Measurements from ENCODE around the gene IFT172. TPM values are rescaled to one million over a fixed set of nuclear protein-coding genes. Genes with fewer than 3 reads are reported as not detected.
A peak's percentile ranks its signal among the peaks of the same experiment; 100 is the strongest.

The IFT172 gene
- total and polyA plus RNA-seq, 3 experiments from 2014 or later = 5.3 to 13.8 (median 12.0) TPM

- peaks cover 0 to 2% of the 10 kb centered on the region in 2 donors for H3K27me3 Mint-ChIP-seq
- H3K9me3 Mint-ChIP-seq = no peaks in the 10 kb centered on the region
- H3K27ac Mint-ChIP-seq = peak overlapping the region in 4 of 8 donors; percentile 23 to 73 (median 57)
- Histone ChIP-seq H3K4me3 (ENCODE audit: low read length) (no peak overlapping the region), H3K4me1 (ENCODE audit: insufficient read depth, low read length) (no peaks in the 10 kb centered on the region), H3K27me3 (ENCODE audit: insufficient read depth, low read length, poor library complexity, severe bottlenecking) (no peaks in the 10 kb centered on the region), H3K36me3 (ENCODE audit: insufficient read depth, low read length) (peaks cover 13% of the 10 kb centered on the region), H3K9me3 (ENCODE audit: low read length) (no peaks in the 10 kb centered on the region), H3K27ac (ENCODE audit: low read depth, low read length) (no peak overlapping the region)
- H3K36me3 Mint-ChIP-seq = peaks cover 3 to 65% (median 23%) of the 10 kb centered on the region in 3 donors
- CTCF ChIA-PET = no interaction called here
- peaks cover 0 to 4% (median 2%) of the 10 kb centered on the region in 3 donors for H3K4me1 Mint-ChIP-seq
- no peak for DNase-seq
- no peak overlapping the region for H3K4me3 Mint-ChIP-seq
- POLR2A ChIA-PET = no interaction called here
Observed at GRCh38 chr2:27445615-27446014, 43.9 kb downstream of the IFT172 start.

GRCh38 chr2:27445155-27445554, 44.4 kb downstream of the IFT172 start:
- CTCF ChIA-PET = no interaction called here

GRCh38 chr2:27442920-27443282, 46.6 kb downstream of the IFT172 start:
- H3K27ac Mint-ChIP-seq = peak overlapping the region in 3 of 8 donors; percentile 49 to 80 (median 80)
- no peak overlapping the region for H3K27ac ChIP-seq (ENCODE audit: low read depth, low read length)
- CTCF ChIA-PET = interaction anchor here (1.0 kb wide), 1 partner anchor 13 kb away, joined by 4 read pairs; no protein-coding TSS in a partner anchor

More at GRCh38 chr2:27445155-27445554, 44.4 kb downstream of the IFT172 start:
- H3K4me1 Mint-ChIP-seq = peaks cover 0 to 4% (median 2%) of the 10 kb centered on the region in 3 donors
- no peak overlapping the region for H3K4me3 ChIP-seq (ENCODE audit: low read length)
- H3K4me3 Mint-ChIP-seq = no peak overlapping the region
- H3K27ac Mint-ChIP-seq = peak overlapping the region in 3 of 8 donors; percentile 29 to 73 (median 41)
- H3K27me3 ChIP-seq (ENCODE audit: insufficient read depth, low read length, poor library complexity, severe bottlenecking) = no peaks in the 10 kb centered on the region
- H3K36me3 Mint-ChIP-seq = peaks cover 8 to 69% (median 27%) of the 10 kb centered on the region in 3 donors
- H3K4me1 ChIP-seq (ENCODE audit: insufficient read depth, low read length) = no peaks in the 10 kb centered on the region
- POLR2A ChIA-PET = no interaction called here
- H3K9me3 Mint-ChIP-seq = no peaks in the 10 kb centered on the region
- H3K9me3 ChIP-seq (ENCODE audit: low read length) = no peaks in the 10 kb centered on the region
- peaks cover 0 to 2% of the 10 kb centered on the region in 2 donors for H3K27me3 Mint-ChIP-seq
- H3K36me3 ChIP-seq (ENCODE audit: insufficient read depth, low read length) = peaks cover 18% of the 10 kb centered on the region
- no peak overlapping the region for H3K27ac ChIP-seq (ENCODE audit: low read depth, low read length)
- no peak for DNase-seq

GRCh38 chr2:27441958-27442919, 47.3 kb downstream of the IFT172 start, which contains the start of gene KRTCAP3:
KRTCAP3 (plus strand) TSS chr2:27442381; CDS start chr2:27442413, 32 bp downstream.
- H3K4me3 Mint-ChIP-seq = peak within 1 kb of the TSS in 2 of 7 donors; percentile 4 to 49
- H3K27me3 Mint-ChIP-seq = peaks cover 0 to 2% of the 10 kb centered on the region in 2 donors
- peaks cover 39% of the 10 kb centered on the region for H3K36me3 ChIP-seq (ENCODE audit: insufficient read depth, low read length)
- ChIA-PET POLR2A (no interaction called here), CTCF (interaction anchor here (0.9 to 2.1 kb wide), 3 partner anchors 10 to 12 kb away, joined by 3 to 6 read pairs (median 4); no protein-coding TSS in a partner anchor)
- H3K4me1 ChIP-seq (ENCODE audit: insufficient read depth, low read length) = no peaks in the 10 kb centered on the region
- no peaks in the 10 kb centered on the region for H3K9me3 Mint-ChIP-seq
- H3K27me3 ChIP-seq (ENCODE audit: insufficient read depth, low read length, poor library complexity, severe bottlenecking) = no peaks in the 10 kb centered on the region
- H3K36me3 Mint-ChIP-seq = peaks cover 14 to 71% (median 25%) of the 10 kb centered on the region in 3 donors
- H3K4me3 ChIP-seq (ENCODE audit: low read length) = no peak within 1 kb of the TSS
- DNase-seq = peak; percentile 34 to 74 (median 47)
- peak within 1 kb of the TSS in 3 of 8 donors; percentile 49 to 80 (median 80) for H3K27ac Mint-ChIP-seq
- H3K27ac ChIP-seq (ENCODE audit: low read depth, low read length) = no peak within 1 kb of the TSS
- no peaks in the 10 kb centered on the region for H3K9me3 ChIP-seq (ENCODE audit: low read length)
- H3K4me1 Mint-ChIP-seq = peaks cover 0 to 4% (median 4%) of the 10 kb centered on the region in 3 donors

More at GRCh38 chr2:27442920-27443282, 46.6 kb downstream of the IFT172 start:
- DNase-seq = no peak
- POLR2A ChIA-PET = no interaction called here
- no peaks in the 10 kb centered on the region for H3K4me1 ChIP-seq (ENCODE audit: insufficient read depth, low read length)
- H3K4me1 Mint-ChIP-seq = peaks cover 0 to 4% (median 4%) of the 10 kb centered on the region in 3 donors
- H3K27me3 ChIP-seq (ENCODE audit: insufficient read depth, low read length, poor library complexity, severe bottlenecking) = no peaks in the 10 kb centered on the region
- no peaks in the 10 kb centered on the region for H3K9me3 ChIP-seq (ENCODE audit: low read length)
- peak overlapping the region in 1 of 7 donors; percentile 49 for H3K4me3 Mint-ChIP-seq
- peaks cover 0 to 2% of the 10 kb centered on the region in 2 donors for H3K27me3 Mint-ChIP-seq
- no peak overlapping the region for H3K4me3 ChIP-seq (ENCODE audit: low read length)
- H3K36me3 ChIP-seq (ENCODE audit: insufficient read depth, low read length) = peaks cover 35% of the 10 kb centered on the region
- H3K9me3 Mint-ChIP-seq = no peaks in the 10 kb centered on the region
- peaks cover 14 to 72% (median 27%) of the 10 kb centered on the region in 3 donors for H3K36me3 Mint-ChIP-seq

- ChIA-PET CTCF (interaction anchor here (0.9 to 2.1 kb wide), 2 partner anchors 9 to 11 kb away, joined by 3 to 6 read pairs; no protein-coding TSS in a partner anchor), POLR2A (no interaction called here)
- Mint-ChIP-seq H3K27ac (no peak overlapping the region), H3K4me3 (peak overlapping the region in 1 of 7 donors; percentile 28), H3K27me3 (peaks cover 0 to 2% of the 10 kb centered on the region in 2 donors), H3K9me3 (no peaks in the 10 kb centered on the region), H3K4me1 (peaks cover 0 to 4% (median 4%) of the 10 kb centered on the region in 3 donors), H3K36me3 (peaks cover 14 to 77% (median 31%) of the 10 kb centered on the region in 3 donors)
- H3K4me1 ChIP-seq (ENCODE audit: insufficient read depth, low read length) = no peaks in the 10 kb centered on the region
- H3K36me3 ChIP-seq (ENCODE audit: insufficient read depth, low read length) = peaks cover 48% of the 10 kb centered on the region
- H3K9me3 ChIP-seq (ENCODE audit: low read length) = no peaks in the 10 kb centered on the region
- H3K27me3 ChIP-seq (ENCODE audit: insufficient read depth, low read length, poor library complexity, severe bottlenecking) = no peaks in the 10 kb centered on the region
- no peak overlapping the region for H3K4me3 ChIP-seq (ENCODE audit: low read length)
- no peak overlapping the region for H3K27ac ChIP-seq (ENCODE audit: low read depth, low read length)
- DNase-seq = no peak
Observed at GRCh38 chr2:27441226-27441926, 48.2 kb downstream of the IFT172 start.

- Mint-ChIP-seq H3K36me3 (peaks cover 16 to 85% (median 46%) of the 10 kb centered on the region in 3 donors), H3K4me3 (peak overlapping the region in 1 of 7 donors; percentile 41), H3K27me3 (peaks cover 0 to 3% of the 10 kb centered on the region in 2 donors), H3K4me1 (peaks cover 26 to 28% (median 27%) of the 10 kb centered on the region in 3 donors), H3K9me3 (no peaks in the 10 kb centered on the region), H3K27ac (peak overlapping the region in 4 of 8 donors; percentile 47 to 93 (median 85))
- no peaks in the 10 kb centered on the region for H3K9me3 ChIP-seq (ENCODE audit: low read length)
- no peak overlapping the region for H3K27ac ChIP-seq (ENCODE audit: low read depth, low read length)
- CTCF ChIA-PET = no interaction called here
- no peak overlapping the region for H3K4me3 ChIP-seq (ENCODE audit: low read length)
- H3K36me3 ChIP-seq (ENCODE audit: insufficient read depth, low read length) = peaks cover 69% of the 10 kb centered on the region
- H3K27me3 ChIP-seq (ENCODE audit: insufficient read depth, low read length, poor library complexity, severe bottlenecking) = no peaks in the 10 kb centered on the region
- POLR2A ChIA-PET = no interaction called here
- no peak for DNase-seq
- H3K4me1 ChIP-seq (ENCODE audit: insufficient read depth, low read length) = peaks cover 10% of the 10 kb centered on the region
Observed at GRCh38 chr2:27435628-27436027, 53.9 kb downstream of the IFT172 start.

- H3K27me3 Mint-ChIP-seq = peaks cover 0 to 3% of the 10 kb centered on the region in 2 donors
- peak overlapping the region; percentile 54 to 96 (median 80) for H3K27ac Mint-ChIP-seq
- CTCF ChIA-PET = interaction anchor here (1.0 to 1.4 kb wide), 3 partner anchors 10 to 167 kb away, joined by 3 to 6 read pairs (median 5); no protein-coding TSS in a partner anchor
- POLR2A ChIA-PET = no interaction called here
- H3K36me3 Mint-ChIP-seq = peaks cover 4 to 56% (median 29%) of the 10 kb centered on the region in 3 donors
- H3K27ac ChIP-seq (ENCODE audit: low read depth, low read length) = no peak overlapping the region
- peaks cover 44 to 53% (median 50%) of the 10 kb centered on the region in 3 donors for H3K4me1 Mint-ChIP-seq
- DNase-seq = peak in 1 of 5 donors; percentile 21
- H3K4me1 ChIP-seq (ENCODE audit: insufficient read depth, low read length) = peaks cover 29% of the 10 kb centered on the region
- H3K9me3 ChIP-seq (ENCODE audit: low read length) = no peaks in the 10 kb centered on the region
- H3K4me3 ChIP-seq (ENCODE audit: low read length) = no peak overlapping the region
- no peaks in the 10 kb centered on the region for H3K9me3 Mint-ChIP-seq
- H3K36me3 ChIP-seq (ENCODE audit: insufficient read depth, low read length) = peaks cover 35% of the 10 kb centered on the region
- H3K4me3 Mint-ChIP-seq = peak overlapping the region; percentile 47 to 84 (median 68)
- no peaks in the 10 kb centered on the region for H3K27me3 ChIP-seq (ENCODE audit: insufficient read depth, low read length, poor library complexity, severe bottlenecking)
Observed at GRCh38 chr2:27431395-27431794, 58.1 kb downstream of the IFT172 start.
